GM12878 (cell line): ENCODE results near the gene DERA. TPM values are rescaled to one million over a fixed set of nuclear protein-coding genes. Genes with fewer than 3 reads are reported as not detected.

ENCODE experiments used
- ATAC-seq: fragments of 200-7000 bp; cut with Tn5 transposase; 3 replicates; pipeline ENCODE4 v1.9.1; 2020; ENCODE audit warnings: mild to moderate bottlenecking, moderate library complexity
- BruUV-seq: library from RNA; stranded (reverse); fragments of 400-500 nt; replicated peaks from 2 replicates; lab custom pipeline; 2021; lab: Mats Ljungman, UMichigan
- CTCF ChIA-PET: fragments of 300-600 bp; sonication (Branson Sonifier 250); formaldehyde crosslinking; extraction: SDS; loops from one replicate; lab custom pipeline; 2021; ENCODE audit warnings: inconsistent platforms; lab: Yijun Ruan, JAX
- POLR2A ChIA-PET: fragments of 350-600 bp; formaldehyde crosslinking; extraction: SDS; loops from one replicate; lab custom pipeline; 2021; ENCODE audit warnings: inconsistent platforms; lab: Charles Lee
- RAD21 ChIA-PET: fragments of 300-600 bp; sonication (Branson Sonifier 250); formaldehyde crosslinking; loops from one replicate; lab custom pipeline; 2023; ENCODE audit warnings: antibody characterized with exemption; ENCODE audit not compliant: unreplicated experiment; lab: Charles Lee
- SMC1A ChIA-PET: fragments of 300-600 bp; sonication (Branson Sonifier 250); formaldehyde crosslinking; loops from one replicate; lab custom pipeline; 2023; ENCODE audit not compliant: unreplicated experiment, uncharacterized antibody; lab: Charles Lee
- DNase-seq: peaks from one replicate; pipeline ENCODE4 v3.0.0-alpha.2; 2011; ENCODE audit warnings: low read depth, low spot score
- FAIRE-seq: peaks from 3 replicates; lab custom pipeline; 2011; peaks lifted over from hg19 to GRCh38; lab: Jason Lieb, UNC
- H2AFZ ChIP-seq: 2 replicates; pipeline ENCODE4 v1.6.0; 2011; ENCODE audit warnings: low read depth, low read length, control low read depth; ENCODE audit not compliant: control insufficient read depth
- H3K27ac ChIP-seq: 2 replicates; pipeline ENCODE4 v1.5.1; 2011; ENCODE audit warnings: control low read depth; ENCODE audit not compliant: control insufficient read depth, insufficient read depth
- H3K27me3 ChIP-seq, 2 experiments: replicated peaks in 1 of 2; 2 replicates each; pipeline versions ENCODE4 v1.6.0 to v1.6.1; 2011; ENCODE audit warnings: low read length in 1 of 2; ENCODE audit not compliant: control insufficient read depth in 2 of 2, insufficient read depth in 2 of 2
- H3K36me3 ChIP-seq, 2 experiments: 2 replicates each; pipeline ENCODE4 v1.5.1; 2011; ENCODE audit warnings: low read length in 1 of 2; ENCODE audit not compliant: control insufficient read depth in 2 of 2, insufficient read depth in 2 of 2
- H3K4me1 ChIP-seq: 2 replicates; pipeline ENCODE4 v1.6.1; 2011; ENCODE audit warnings: mild to moderate bottlenecking, low read length, moderate library complexity, mixed read lengths; ENCODE audit not compliant: control insufficient read depth, insufficient read depth
- H3K4me2 ChIP-seq: 2 replicates; pipeline ENCODE4 v1.6.0; 2011; ENCODE audit warnings: control low read depth; ENCODE audit not compliant: control insufficient read depth, insufficient read depth
- H3K4me3 ChIP-seq: fragments of 200-600 bp; sonication (generic); 2 replicates; pipeline ENCODE4 v1.5.1; 2016
- H3K79me2 ChIP-seq: 2 replicates; pipeline ENCODE4 v1.6.0; 2011; ENCODE audit warnings: low read length; ENCODE audit not compliant: control insufficient read depth, insufficient read depth
- H3K9ac ChIP-seq: 2 replicates; pipeline ENCODE4 v1.8.0; 2011; ENCODE audit warnings: low read length, control low read depth, mixed read lengths; ENCODE audit not compliant: control insufficient read depth, insufficient read depth
- H3K9me3 ChIP-seq: replicated peaks from 3 replicates; pipeline ENCODE4 v1.5.1; 2011; ENCODE audit warnings: mild to moderate bottlenecking, low read length; ENCODE audit not compliant: control insufficient read depth, insufficient read depth
- H4K20me1 ChIP-seq: 2 replicates; pipeline ENCODE4 v1.6.0; 2011; ENCODE audit not compliant: control insufficient read depth, insufficient read depth
- ATF2 ChIP-seq: IDR thresholded peaks from 2 replicates; pipeline ENCODE4 v1.6.1; 2012; ENCODE audit warnings: low read length, inconsistent platforms
- CEBPB ChIP-seq, 2 experiments: fragments of 150-350 bp in 1 of 2; IDR thresholded peaks; 2 replicates each; pipeline ENCODE4 v1.6.1; 2012 to 2014; ENCODE audit warnings: low read depth in 2 of 2, low read length in 2 of 2, borderline replicate concordance in 1 of 2, inconsistent platforms in 1 of 2
- CEBPZ ChIP-seq: fragments of 150-350 bp; IDR thresholded peaks from 2 replicates; pipeline ENCODE4 v1.6.1; 2016; ENCODE audit warnings: low read depth, low read length
- NFYB ChIP-seq: IDR thresholded peaks from 2 replicates; pipeline ENCODE4 v1.6.1; 2011; ENCODE audit warnings: low read depth, mild to moderate bottlenecking, low read length, improper control_type of control experiment, moderate library complexity; ENCODE audit not compliant: insufficient read depth
- POLR2AphosphoS2 ChIP-seq: IDR thresholded peaks from 2 replicates; pipeline ENCODE4 v1.6.1; 2011; ENCODE audit warnings: low read depth, mild to moderate bottlenecking, low read length, improper control_type of control experiment, moderate library complexity
- SMAD5 ChIP-seq: IDR thresholded peaks from 2 replicates; pipeline ENCODE4 v1.6.1; 2016; ENCODE audit warnings: antibody characterized with exemption, low read depth
- TCF7 ChIP-seq: IDR thresholded peaks from 2 replicates; pipeline ENCODE4 v1.6.1; 2014; ENCODE audit warnings: antibody characterized with exemption, borderline replicate concordance
- WGBS: methylation state at CpG from one replicate; pipeline ENCODE4 v1.1.6; 2016; ENCODE audit warnings: low lambda C conversion rate; ENCODE audit not compliant: insufficient replicate concordance, insufficient coverage; ENCODE audit errors: missing lambda C conversion rate; 5-methylcytosine and 5-hydroxymethylcytosine counted together
- in situ Hi-C: fragments of 300-500 bp; cut with MboI; formaldehyde crosslinking; loops from 9 replicates; pipeline ENCODE4 v1.14.3; 2018; ENCODE audit warnings: mixed read lengths
- intact Hi-C: fragments of 100-400 bp; cut with micrococcal nuclease; formaldehyde crosslinking; loops from one replicate; pipeline ENCODE4 v1.14.2; 2022; ENCODE audit not compliant: unreplicated experiment
- polyA plus RNA-seq, 11 experiments: library from polyadenylated mRNA; depleted of rRNA in 4 of 11; unstranded in 6 of 11; stranded (reverse) in 5 of 11; fragments of >200 nt; fragmentation: Nextera tagmentation in 4 of 11; fragmentation: Illumina TruSeq in 1 of 11; extraction: Ambion mirVana in 4 of 11; extraction: Trizol in 1 of 11; gene quantifications; 1 replicate in 1 of 11; 2 replicates in 10 of 11; pipeline versions ENCODE4 v1.2.1 to v1.2.3, GENCODE V29; 2011 to 2016; ENCODE audit warnings: inconsistent platforms in 2 of 11, missing spikeins in 2 of 11, low read depth in 1 of 11
- total RNA-seq, 4 experiments: library from RNA; depleted of rRNA in 3 of 4; stranded (reverse); fragments of >200 nt in 3 of 4; fragmentation: Illumina TruSeq in 1 of 4; extraction: Trizol in 1 of 4; gene quantifications; 2 replicates each; pipeline versions ENCODE4 v1.2.1 to v1.2.3, GENCODE V29; 2013 to 2021

Gene DERA
- total and polyA plus RNA-seq, 10 of the 15 experiments (the other 5 are each of a cell fraction or from before 2014, with no cell fraction given): 34.9 to 97.1 (median 40.8) TPM

- ChIA-PET SMC1A (interaction anchor here (1.2 kb wide), 1 partner anchor 55 kb away, joined by 3 read pairs; no protein-coding TSS in a partner anchor), RAD21 (no interaction called here), POLR2A (no interaction called here), CTCF (interaction anchor here (0.5 to 1.3 kb wide), 2 partner anchors 13 to 58 kb away, joined by 3 to 4 read pairs; no protein-coding TSS in a partner anchor)
- no TSS peak for BruUV-seq
- intact Hi-C loops: no loop called here
- Histone ChIP-seq H3K9ac (no peak overlapping the region), H3K4me3 (no peak overlapping the region), H4K20me1 (no peaks in the 10 kb centered on the region), H3K79me2 (no peaks in the 10 kb centered on the region), H3K36me3 (peaks cover 0 to 6% of the 10 kb centered on the region in 2 experiments; a peak in 3 of 4 replicates), H3K4me1 (no peaks in the 10 kb centered on the region), H2AFZ (no peak overlapping the region), H3K4me2 (no peak overlapping the region), H3K27ac (no peak overlapping the region), H3K27me3 (no peaks in the 10 kb centered on the region), H3K9me3 (no peaks in the 10 kb centered on the region)
- WGBS: 99% methylated on average over 4 of the region's 4 CpGs
- FAIRE-seq (no peak), ATAC-seq (no peak), DNase-seq (no peak)
- in situ Hi-C loops: no loop called here
- TF ChIP-seq ATF2: no peak
- no peak for TF ChIP-seq POLR2AphosphoS2
- no peak for TF ChIP-seq NFYB
- TF ChIP-seq CEBPZ: no peak
- no peak for TF ChIP-seq TCF7
- no peak for TF ChIP-seq SMAD5
- no peak for TF ChIP-seq CEBPB (IDR thresholded peaks at IDR 0.05; ENCODE audit: borderline replicate concordance in 1 of 2, low read depth in 2 of 2, low read length in 2 of 2)
Measured at GRCh38 chr12:15962760-15963159, 51.6 kb downstream of the DERA start.
